HepG2 (cell line): ENCODE results near the gene SH2D3C. TPM values are rescaled to one million over a fixed set of nuclear protein-coding genes. Genes with fewer than 3 reads are reported as not detected.

ENCODE experiments used
- CBX1 ChIP-seq: IDR thresholded peaks from one replicate; pipeline ENCODE4 v1.6.1; 2016; ENCODE audit warnings: antibody characterized with exemption, low read depth
- ERF ChIP-seq: IDR thresholded peaks from 2 replicates; pipeline ENCODE4 v1.6.1; 2018; ENCODE audit warnings: missing biosample characterization, missing genetic modification reagents
- KLF6 ChIP-seq: IDR thresholded peaks from 2 replicates; pipeline ENCODE4 v1.8.0; 2016; ENCODE audit warnings: missing biosample characterization, missing genetic modification reagents
- MEF2D ChIP-seq: sonication (generic); formaldehyde crosslinking; IDR thresholded peaks from 2 replicates; pipeline ENCODE4 v1.5.1; 2020; ENCODE audit warnings: mild to moderate bottlenecking, missing genetic modification reagents
- ZBTB21 ChIP-seq: sonication (generic); formaldehyde crosslinking; IDR thresholded peaks from 2 replicates; pipeline ENCODE4 v1.4.0; 2020; ENCODE audit warnings: missing genetic modification reagents
- ZNF33B ChIP-seq: sonication (generic); formaldehyde crosslinking; IDR thresholded peaks from 2 replicates; pipeline ENCODE4 v1.5.1; 2020; ENCODE audit warnings: mild to moderate bottlenecking, missing genetic modification reagents
- polyA plus RNA-seq, 8 experiments: library from polyadenylated mRNA; depleted of rRNA in 3 of 8; stranded (reverse) in 7 of 8; unstranded in 1 of 8; fragments of >200 nt; fragmentation: Illumina TruSeq in 4 of 8; extraction: Trizol in 4 of 8; gene quantifications; 2 replicates each; pipeline versions ENCODE4 v1.2.1 to v1.2.3, GENCODE V29; 2011 to 2016; ENCODE audit warnings: low read depth in 4 of 8, missing spikeins in 1 of 8, mixed read lengths in 1 of 8; ENCODE audit not compliant: insufficient read depth in 1 of 8
- total RNA-seq, 5 experiments: library from RNA; depleted of rRNA; stranded (reverse); fragments of >200 nt; fragmentation: Illumina TruSeq; extraction: Trizol; gene quantifications; 2 replicates each; pipeline ENCODE4 v1.2.3, GENCODE V29; 2016; ENCODE audit warnings: low read depth in 1 of 5
- TF ChIP-seq, protein P1 (sequence below): sonication (generic); formaldehyde crosslinking; IDR thresholded peaks from 2 replicates; pipeline ENCODE4 v1.4.0; 2020; ENCODE audit warnings: missing genetic modification reagents, borderline replicate concordance
- TF ChIP-seq, protein P2 (sequence below): fragments of 450-650 bp; IDR thresholded peaks from 2 replicates; pipeline ENCODE4 v1.6.1; 2016
- TF ChIP-seq, protein P3 (sequence below): sonication (generic); formaldehyde crosslinking; IDR thresholded peaks from 2 replicates; pipeline ENCODE4 v1.5.0; 2020; ENCODE audit warnings: missing genetic modification reagents, mild to moderate bottlenecking, borderline replicate concordance
- TF ChIP-seq, protein P4 (sequence below): sonication (generic); formaldehyde crosslinking; IDR thresholded peaks from 2 replicates; pipeline ENCODE4 v1.4.0; 2020; ENCODE audit warnings: mild to moderate bottlenecking, missing genetic modification reagents
- TF ChIP-seq, protein P5 (sequence below): IDR thresholded peaks from 2 replicates; pipeline ENCODE4 v1.6.1; 2016; ENCODE audit warnings: low read depth, borderline replicate concordance
- TF ChIP-seq, protein P6 (sequence below): sonication (generic); formaldehyde crosslinking; IDR thresholded peaks from 2 replicates; pipeline ENCODE4 v1.4.0; 2020; ENCODE audit warnings: mild to moderate bottlenecking, missing genetic modification reagents, borderline replicate concordance
- TF ChIP-seq, protein P7 (sequence below): sonication (generic); formaldehyde crosslinking; IDR thresholded peaks from 2 replicates; pipeline ENCODE4 v1.5.1; 2020; ENCODE audit warnings: mild to moderate bottlenecking, moderate library complexity, missing genetic modification reagents

SH2D3C gene
- total and polyA plus RNA-seq, 2 of the 13 experiments (the other 11 are each of a cell fraction or from before 2014, with no cell fraction given) = not detected

DNA sequence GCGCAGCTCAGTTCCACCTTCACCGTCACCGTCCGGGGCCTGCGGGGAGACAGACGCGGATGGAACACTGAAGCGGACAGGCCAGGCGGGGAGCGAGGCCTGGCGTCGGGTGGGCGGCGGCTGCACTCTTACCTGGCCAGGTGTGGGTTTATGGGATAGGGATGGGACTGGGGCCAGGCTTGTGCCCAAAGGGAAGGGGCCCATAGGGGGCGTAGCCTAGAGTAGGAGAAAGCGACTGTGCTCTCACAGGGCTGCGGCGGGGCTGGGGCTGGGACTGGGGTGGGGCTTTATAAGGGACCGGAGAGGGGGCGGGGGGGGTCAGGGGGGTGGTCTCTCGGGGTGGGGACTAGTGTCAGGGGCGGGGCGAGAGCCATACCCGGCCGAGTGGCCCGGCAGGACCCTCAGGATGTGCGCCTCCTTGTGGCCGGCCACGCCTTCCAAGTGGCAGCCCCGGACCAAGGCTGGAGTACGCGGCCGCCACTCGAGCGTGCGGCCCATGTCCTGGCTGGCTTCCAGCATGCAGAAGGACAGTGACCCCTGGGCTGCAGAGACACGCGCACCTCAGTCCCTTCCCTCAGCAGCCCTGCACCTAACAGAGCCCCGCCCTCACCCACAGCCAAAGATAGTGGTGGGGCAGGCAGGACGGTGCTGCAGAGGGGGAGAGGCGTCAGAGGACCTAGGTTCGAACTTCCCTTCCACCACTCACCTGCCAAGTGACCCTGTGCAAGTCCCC, 47.0 kb upstream of the SH2D3C start (continued):
- TF ChIP-seq ERF (CRISPR knock-in tag) (no peak; the same call in 1 of the 2 replicates), MEF2D (no peak), KLF6 (CRISPR knock-in tag) (peak; percentile 60; the same call in 1 of the 2 replicates), ZNF33B (CRISPR knock-in tag) (no peak), ZBTB21 (no peak), CBX1 (peak; percentile 51)
- TF ChIP-seq, protein P1, sequence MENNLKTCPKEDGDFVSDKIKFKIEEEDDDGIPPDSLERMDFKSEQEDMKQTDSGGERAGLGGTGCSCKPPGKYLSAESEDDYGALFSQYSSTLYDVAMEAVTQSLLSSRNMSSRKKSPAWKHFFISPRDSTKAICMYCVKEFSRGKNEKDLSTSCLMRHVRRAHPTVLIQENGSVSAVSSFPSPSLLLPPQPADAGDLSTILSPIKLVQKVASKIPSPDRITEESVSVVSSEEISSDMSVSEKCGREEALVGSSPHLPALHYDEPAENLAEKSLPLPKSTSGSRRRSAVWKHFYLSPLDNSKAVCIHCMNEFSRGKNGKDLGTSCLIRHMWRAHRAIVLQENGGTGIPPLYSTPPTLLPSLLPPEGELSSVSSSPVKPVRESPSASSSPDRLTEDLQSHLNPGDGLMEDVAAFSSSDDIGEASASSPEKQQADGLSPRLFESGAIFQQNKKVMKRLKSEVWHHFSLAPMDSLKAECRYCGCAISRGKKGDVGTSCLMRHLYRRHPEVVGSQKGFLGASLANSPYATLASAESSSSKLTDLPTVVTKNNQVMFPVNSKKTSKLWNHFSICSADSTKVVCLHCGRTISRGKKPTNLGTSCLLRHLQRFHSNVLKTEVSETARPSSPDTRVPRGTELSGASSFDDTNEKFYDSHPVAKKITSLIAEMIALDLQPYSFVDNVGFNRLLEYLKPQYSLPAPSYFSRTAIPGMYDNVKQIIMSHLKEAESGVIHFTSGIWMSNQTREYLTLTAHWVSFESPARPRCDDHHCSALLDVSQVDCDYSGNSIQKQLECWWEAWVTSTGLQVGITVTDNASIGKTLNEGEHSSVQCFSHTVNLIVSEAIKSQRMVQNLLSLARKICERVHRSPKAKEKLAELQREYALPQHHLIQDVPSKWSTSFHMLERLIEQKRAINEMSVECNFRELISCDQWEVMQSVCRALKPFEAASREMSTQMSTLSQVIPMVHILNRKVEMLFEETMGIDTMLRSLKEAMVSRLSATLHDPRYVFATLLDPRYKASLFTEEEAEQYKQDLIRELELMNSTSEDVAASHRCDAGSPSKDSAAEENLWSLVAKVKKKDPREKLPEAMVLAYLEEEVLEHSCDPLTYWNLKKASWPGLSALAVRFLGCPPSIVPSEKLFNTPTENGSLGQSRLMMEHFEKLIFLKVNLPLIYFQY (CRISPR knock-in tag) = no peak
- TF ChIP-seq, protein P2, sequence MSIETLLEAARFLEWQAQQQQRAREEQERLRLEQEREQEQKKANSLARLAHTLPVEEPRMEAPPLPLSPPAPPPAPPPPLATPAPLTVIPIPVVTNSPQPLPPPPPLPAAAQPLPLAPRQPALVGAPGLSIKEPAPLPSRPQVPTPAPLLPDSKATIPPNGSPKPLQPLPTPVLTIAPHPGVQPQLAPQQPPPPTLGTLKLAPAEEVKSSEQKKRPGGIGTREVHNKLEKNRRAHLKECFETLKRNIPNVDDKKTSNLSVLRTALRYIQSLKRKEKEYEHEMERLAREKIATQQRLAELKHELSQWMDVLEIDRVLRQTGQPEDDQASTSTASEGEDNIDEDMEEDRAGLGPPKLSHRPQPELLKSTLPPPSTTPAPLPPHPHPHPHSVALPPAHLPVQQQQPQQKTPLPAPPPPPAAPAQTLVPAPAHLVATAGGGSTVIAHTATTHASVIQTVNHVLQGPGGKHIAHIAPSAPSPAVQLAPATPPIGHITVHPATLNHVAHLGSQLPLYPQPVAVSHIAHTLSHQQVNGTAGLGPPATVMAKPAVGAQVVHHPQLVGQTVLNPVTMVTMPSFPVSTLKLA = no peak
- TF ChIP-seq, protein P3, sequence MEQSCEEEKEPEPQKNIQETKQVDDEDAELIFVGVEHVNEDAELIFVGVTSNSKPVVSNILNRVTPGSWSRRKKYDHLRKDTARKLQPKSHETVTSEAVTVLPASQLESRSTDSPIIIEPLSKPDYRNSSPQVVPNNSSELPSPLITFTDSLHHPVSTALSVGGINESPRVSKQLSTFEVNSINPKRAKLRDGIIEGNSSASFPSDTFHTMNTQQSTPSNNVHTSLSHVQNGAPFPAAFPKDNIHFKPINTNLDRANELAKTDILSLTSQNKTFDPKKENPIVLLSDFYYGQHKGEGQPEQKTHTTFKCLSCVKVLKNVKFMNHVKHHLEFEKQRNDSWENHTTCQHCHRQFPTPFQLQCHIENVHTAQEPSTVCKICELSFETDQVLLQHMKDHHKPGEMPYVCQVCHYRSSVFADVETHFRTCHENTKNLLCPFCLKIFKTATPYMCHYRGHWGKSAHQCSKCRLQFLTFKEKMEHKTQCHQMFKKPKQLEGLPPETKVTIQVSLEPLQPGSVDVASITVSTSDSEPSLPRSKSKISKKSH = no peak
- TF ChIP-seq, protein P4, sequence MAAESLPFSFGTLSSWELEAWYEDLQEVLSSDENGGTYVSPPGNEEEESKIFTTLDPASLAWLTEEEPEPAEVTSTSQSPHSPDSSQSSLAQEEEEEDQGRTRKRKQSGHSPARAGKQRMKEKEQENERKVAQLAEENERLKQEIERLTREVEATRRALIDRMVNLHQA = no peak
- TF ChIP-seq, protein P5, sequence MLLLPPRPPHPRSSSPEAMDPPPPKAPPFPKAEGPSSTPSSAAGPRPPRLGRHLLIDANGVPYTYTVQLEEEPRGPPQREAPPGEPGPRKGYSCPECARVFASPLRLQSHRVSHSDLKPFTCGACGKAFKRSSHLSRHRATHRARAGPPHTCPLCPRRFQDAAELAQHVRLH (CRISPR knock-in tag) = no peak; the same call in 1 of the 2 replicates
- TF ChIP-seq, protein P6, sequence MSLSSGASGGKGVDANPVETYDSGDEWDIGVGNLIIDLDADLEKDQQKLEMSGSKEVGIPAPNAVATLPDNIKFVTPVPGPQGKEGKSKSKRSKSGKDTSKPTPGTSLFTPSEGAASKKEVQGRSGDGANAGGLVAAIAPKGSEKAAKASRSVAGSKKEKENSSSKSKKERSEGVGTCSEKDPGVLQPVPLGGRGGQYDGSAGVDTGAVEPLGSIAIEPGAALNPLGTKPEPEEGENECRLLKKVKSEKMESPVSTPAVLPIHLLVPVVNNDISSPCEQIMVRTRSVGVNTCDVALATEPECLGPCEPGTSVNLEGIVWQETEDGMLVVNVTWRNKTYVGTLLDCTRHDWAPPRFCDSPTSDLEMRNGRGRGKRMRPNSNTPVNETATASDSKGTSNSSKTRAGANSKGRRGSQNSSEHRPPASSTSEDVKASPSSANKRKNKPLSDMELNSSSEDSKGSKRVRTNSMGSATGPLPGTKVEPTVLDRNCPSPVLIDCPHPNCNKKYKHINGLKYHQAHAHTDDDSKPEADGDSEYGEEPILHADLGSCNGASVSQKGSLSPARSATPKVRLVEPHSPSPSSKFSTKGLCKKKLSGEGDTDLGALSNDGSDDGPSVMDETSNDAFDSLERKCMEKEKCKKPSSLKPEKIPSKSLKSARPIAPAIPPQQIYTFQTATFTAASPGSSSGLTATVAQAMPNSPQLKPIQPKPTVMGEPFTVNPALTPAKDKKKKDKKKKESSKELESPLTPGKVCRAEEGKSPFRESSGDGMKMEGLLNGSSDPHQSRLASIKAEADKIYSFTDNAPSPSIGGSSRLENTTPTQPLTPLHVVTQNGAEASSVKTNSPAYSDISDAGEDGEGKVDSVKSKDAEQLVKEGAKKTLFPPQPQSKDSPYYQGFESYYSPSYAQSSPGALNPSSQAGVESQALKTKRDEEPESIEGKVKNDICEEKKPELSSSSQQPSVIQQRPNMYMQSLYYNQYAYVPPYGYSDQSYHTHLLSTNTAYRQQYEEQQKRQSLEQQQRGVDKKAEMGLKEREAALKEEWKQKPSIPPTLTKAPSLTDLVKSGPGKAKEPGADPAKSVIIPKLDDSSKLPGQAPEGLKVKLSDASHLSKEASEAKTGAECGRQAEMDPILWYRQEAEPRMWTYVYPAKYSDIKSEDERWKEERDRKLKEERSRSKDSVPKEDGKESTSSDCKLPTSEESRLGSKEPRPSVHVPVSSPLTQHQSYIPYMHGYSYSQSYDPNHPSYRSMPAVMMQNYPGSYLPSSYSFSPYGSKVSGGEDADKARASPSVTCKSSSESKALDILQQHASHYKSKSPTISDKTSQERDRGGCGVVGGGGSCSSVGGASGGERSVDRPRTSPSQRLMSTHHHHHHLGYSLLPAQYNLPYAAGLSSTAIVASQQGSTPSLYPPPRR = peak; percentile 17; the same call in 1 of the 2 replicates
- TF ChIP-seq, protein P7, sequence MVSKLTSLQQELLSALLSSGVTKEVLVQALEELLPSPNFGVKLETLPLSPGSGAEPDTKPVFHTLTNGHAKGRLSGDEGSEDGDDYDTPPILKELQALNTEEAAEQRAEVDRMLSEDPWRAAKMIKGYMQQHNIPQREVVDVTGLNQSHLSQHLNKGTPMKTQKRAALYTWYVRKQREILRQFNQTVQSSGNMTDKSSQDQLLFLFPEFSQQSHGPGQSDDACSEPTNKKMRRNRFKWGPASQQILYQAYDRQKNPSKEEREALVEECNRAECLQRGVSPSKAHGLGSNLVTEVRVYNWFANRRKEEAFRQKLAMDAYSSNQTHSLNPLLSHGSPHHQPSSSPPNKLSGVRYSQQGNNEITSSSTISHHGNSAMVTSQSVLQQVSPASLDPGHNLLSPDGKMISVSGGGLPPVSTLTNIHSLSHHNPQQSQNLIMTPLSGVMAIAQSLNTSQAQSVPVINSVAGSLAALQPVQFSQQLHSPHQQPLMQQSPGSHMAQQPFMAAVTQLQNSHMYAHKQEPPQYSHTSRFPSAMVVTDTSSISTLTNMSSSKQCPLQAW (CRISPR knock-in tag) = no peak
